ENCODE measurements around the gene PTPRH. TPM values are rescaled to one million over a fixed set of nuclear protein-coding genes. Genes with fewer than 3 reads are reported as not detected.

Gene PTPRH
- polyA plus RNA-seq, 1 experiment = 1.3 TPM

- no peak for DNase-seq (ENCODE audit: low read depth, low spot score)
- no peaks in the 10 kb centered on the region for H3K27me3 ChIP-seq (ENCODE audit: control insufficient read depth, insufficient read depth, low read length)
- H3K9me3 ChIP-seq (ENCODE audit: control insufficient read depth, insufficient read depth, low read length) = no peaks in the 10 kb centered on the region
- TF ChIP-seq CTCF (IDR thresholded peaks at IDR 0.05; ENCODE audit: low read depth, low read length) = no peak
- CTCF ChIA-PET = no interaction called here
- H3K4me3 ChIP-seq (ENCODE audit: low read depth, low read length) = no peak overlapping the region
- no peak overlapping the region for H3K27ac ChIP-seq (ENCODE audit: low read depth, low read length)
- POLR2A ChIA-PET = no interaction called here
Measured at GRCh38 chr19:55248704-55249103, 39.4 kb upstream of the PTPRH start.

GRCh38 chr19:55248166-55248675 is 38.9 kb upstream of the PTPRH start:
- Histone ChIP-seq H3K4me3 (ENCODE audit: low read depth, low read length) (no peak overlapping the region), H3K27me3 (ENCODE audit: control insufficient read depth, insufficient read depth, low read length) (no peaks in the 10 kb centered on the region), H3K27ac (ENCODE audit: low read depth, low read length) (no peak overlapping the region), H3K9me3 (ENCODE audit: control insufficient read depth, insufficient read depth, low read length) (no peaks in the 10 kb centered on the region)
- DNase-seq (ENCODE audit: low read depth, low spot score) = no peak
- ChIA-PET CTCF (no interaction called here), POLR2A (no interaction called here)
- no peak for TF ChIP-seq CTCF (IDR thresholded peaks at IDR 0.05; ENCODE audit: low read depth, low read length)

- Histone ChIP-seq H3K27me3 (ENCODE audit: control insufficient read depth, insufficient read depth, low read length) (no peaks in the 10 kb centered on the region), H3K9me3 (ENCODE audit: control insufficient read depth, insufficient read depth, low read length) (no peaks in the 10 kb centered on the region), H3K4me3 (ENCODE audit: low read depth, low read length) (no peak overlapping the region), H3K27ac (ENCODE audit: low read depth, low read length) (no peak overlapping the region)
- CTCF ChIA-PET = no interaction called here
- no peak for DNase-seq (ENCODE audit: low read depth, low spot score)
- POLR2A ChIA-PET = no interaction called here
- TF ChIP-seq CTCF (IDR thresholded peaks at IDR 0.05; ENCODE audit: low read depth, low read length) = no peak
Measured at GRCh38 chr19:55247621-55248099, 38.4 kb upstream of the PTPRH start.

GRCh38 chr19:55246462-55247451 is 37.5 kb upstream of the PTPRH start:
- ChIA-PET CTCF (no interaction called here), POLR2A (interaction anchor here (1.1 kb wide), 1 partner anchor 12 kb away, joined by 3 read pairs; the partner anchor contains the start of gene PPP6R1)
- H3K27ac ChIP-seq (ENCODE audit: low read depth, low read length) = no peak overlapping the region
- no peak overlapping the region for H3K4me3 ChIP-seq (ENCODE audit: low read depth, low read length)
- DNase-seq (ENCODE audit: low read depth, low spot score) = no peak
- no peak for TF ChIP-seq CTCF (IDR thresholded peaks at IDR 0.05; ENCODE audit: low read depth, low read length)
- H3K9me3 ChIP-seq (ENCODE audit: control insufficient read depth, insufficient read depth, low read length) = no peaks in the 10 kb centered on the region
- H3K27me3 ChIP-seq (ENCODE audit: control insufficient read depth, insufficient read depth, low read length) = no peaks in the 10 kb centered on the region
